ENCODE results near the gene NBPF11.
"Not testable (repeated sequence)": the region's sequence is repeated elsewhere in the genome, so short reads cannot be mapped to it uniquely, and the experiment has no call there.

DNA sequence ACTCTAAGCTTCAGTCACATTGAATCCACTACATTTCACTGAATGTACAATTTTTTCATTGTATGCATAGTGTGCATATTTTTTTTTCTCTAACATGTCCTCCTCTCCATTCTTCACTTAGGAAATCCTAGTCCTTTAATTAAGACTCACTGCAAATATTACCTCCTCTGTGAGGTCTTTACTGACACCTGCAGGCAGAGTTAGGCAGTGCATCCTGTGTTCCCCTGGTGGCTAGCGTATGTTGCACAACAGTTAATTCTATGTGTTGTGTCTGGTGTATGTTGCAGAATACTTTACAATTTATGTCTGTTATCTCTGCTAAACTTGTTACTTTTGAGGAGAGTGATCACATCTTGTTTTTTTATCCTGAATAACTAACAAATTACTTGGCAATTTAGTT, 70.9 kb downstream of the NBPF11 start:
- TF ChIP-seq POLR2A (IDR thresholded peaks at IDR 0.05); CTCF (IDR thresholded peaks at IDR 0.05); POLR2AphosphoS5 (IDR thresholded peaks at IDR 0.05; ENCODE audit: insufficient read depth in 1 of 2, low read depth in 1 of 2): not testable (repeated sequence)
